ENCODE results near the gene TSPAN33. TPM values are rescaled to one million over a fixed set of nuclear protein-coding genes. Genes with fewer than 3 reads are reported as not detected.

Gene TSPAN33
- total and polyA plus RNA-seq, 4 donors = 16.4 to 24.8 (median 18.6) TPM

DNA sequence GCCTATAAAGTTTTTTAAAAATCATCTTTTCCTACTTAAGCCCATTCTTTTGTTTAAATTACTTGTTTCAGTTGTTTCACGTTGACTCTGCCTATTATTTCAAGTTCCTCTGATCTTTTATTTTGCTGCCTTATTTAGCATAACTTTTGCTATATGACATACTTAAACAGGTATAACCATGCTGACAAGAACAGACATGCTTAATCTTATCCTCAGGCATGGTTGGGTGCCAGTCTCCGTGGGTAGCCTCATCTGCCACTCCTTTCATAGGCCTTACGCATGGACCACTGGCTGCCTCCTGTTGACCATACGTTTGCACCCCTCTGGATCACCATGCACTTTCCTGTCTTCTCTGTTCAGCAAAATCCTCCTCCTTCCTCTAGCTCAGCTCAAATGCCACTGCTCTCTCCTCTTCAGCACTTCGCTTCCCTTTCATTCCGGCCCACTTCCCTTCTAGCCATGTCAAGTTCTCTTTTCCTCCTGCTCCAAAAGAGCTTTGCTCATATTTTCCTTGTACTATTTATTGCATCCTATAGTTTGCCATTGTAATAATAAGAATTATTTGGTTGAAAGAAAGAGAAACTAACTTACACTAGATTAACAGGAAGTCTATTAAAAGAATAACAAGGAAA lies 10.0 kb upstream of the TSPAN33 start:
- H3K9me3 ChIP-seq (ENCODE audit: control insufficient read depth, insufficient read depth, low read length) = peaks cover 2% of the 10 kb centered on the region
- H3K4me1 ChIP-seq (ENCODE audit: control insufficient read depth, insufficient read depth, low read length) = no peaks in the 10 kb centered on the region
- no peak for DNase-seq (ENCODE audit: low read depth in 4 of 6, low spot score in 6 of 6)
- H3K27me3 ChIP-seq (ENCODE audit: control insufficient read depth, insufficient read depth, low read length) = no peaks in the 10 kb centered on the region
- 78% methylated on average over 5 of the region's 6 CpGs for WGBS (ENCODE audit: insufficient coverage)
- H3K4me3 ChIP-seq (ENCODE audit: low read depth, low read length) = no peak overlapping the region
- no peak overlapping the region for H3K27ac ChIP-seq (ENCODE audit: low read depth, low read length)
- no peaks in the 10 kb centered on the region for H3K36me3 ChIP-seq (ENCODE audit: control insufficient read depth, insufficient read depth, low read length)

DNA sequence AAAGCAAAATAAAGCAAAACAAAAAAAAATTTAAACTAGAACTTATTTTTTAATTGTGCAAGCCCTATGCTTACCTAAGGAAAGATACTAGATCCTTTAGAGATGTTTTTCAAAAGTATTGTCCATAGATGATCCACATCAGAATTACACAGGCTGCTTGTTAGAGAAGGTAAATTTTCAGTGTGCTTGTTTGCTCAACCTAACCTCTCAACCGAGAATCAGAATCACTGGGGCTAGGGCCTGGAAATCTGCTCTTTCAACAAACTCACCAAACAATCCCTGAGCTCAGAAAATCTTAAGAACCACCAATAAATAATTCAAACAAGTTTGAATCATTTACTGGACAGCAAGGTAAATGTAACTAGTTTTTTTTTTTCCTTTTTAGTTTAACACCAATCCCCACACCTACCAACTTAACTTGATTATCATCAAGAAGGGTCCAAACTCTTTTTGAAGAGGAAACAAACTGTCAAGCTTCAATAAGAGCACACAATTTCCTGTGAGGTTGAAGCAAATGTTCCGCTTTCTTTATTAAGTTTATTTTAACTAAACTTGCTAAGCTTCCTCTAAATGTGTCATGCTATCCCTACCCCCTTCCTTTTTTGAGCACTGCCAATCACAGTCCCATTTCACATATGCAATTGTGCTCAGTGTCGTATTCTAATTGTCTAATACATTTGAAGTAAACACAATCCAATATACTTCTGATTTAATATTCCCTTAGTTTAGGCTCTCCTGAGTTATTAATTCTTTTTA lies 7.4 kb upstream of the TSPAN33 start:
- no peak overlapping the region for H3K4me3 ChIP-seq (ENCODE audit: low read depth, low read length)
- H3K27me3 ChIP-seq (ENCODE audit: control insufficient read depth, insufficient read depth, low read length) = no peaks in the 10 kb centered on the region
- no peak overlapping the region for H3K27ac ChIP-seq (ENCODE audit: low read depth, low read length)
- DNase-seq (ENCODE audit: low read depth in 4 of 6, low spot score in 6 of 6) = no peak
- H3K9me3 ChIP-seq (ENCODE audit: control insufficient read depth, insufficient read depth, low read length) = peaks cover 2% of the 10 kb centered on the region
- WGBS (ENCODE audit: insufficient coverage) = 100% methylated on average over 1 of the region's 3 CpGs
- H3K36me3 ChIP-seq (ENCODE audit: control insufficient read depth, insufficient read depth, low read length) = no peaks in the 10 kb centered on the region
- no peaks in the 10 kb centered on the region for H3K4me1 ChIP-seq (ENCODE audit: control insufficient read depth, insufficient read depth, low read length)

DNA sequence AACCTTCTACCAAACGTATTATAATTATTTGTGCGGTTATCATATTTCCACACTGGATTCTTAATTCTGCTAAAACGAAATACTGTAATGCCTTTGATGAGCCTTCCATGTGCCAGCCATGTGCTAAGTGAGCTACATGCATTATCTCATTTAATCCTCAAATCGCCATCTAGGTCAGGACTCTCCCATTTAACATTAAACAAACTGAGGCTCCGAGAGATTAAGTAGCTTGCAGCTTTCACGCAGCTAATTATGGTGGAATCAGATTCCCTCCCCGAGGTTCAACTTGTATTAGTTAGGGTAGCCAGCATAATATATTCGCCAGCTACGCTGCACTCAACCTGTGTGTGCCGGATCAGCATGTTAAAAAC lies 798 bp upstream of the TSPAN33 start:
- H3K36me3 ChIP-seq (ENCODE audit: control insufficient read depth, insufficient read depth, low read length) = no peaks in the 10 kb centered on the region
- peaks cover 16% of the 10 kb centered on the region for H3K4me1 ChIP-seq (ENCODE audit: control insufficient read depth, insufficient read depth, low read length)
- no peak overlapping the region for H3K27ac ChIP-seq (ENCODE audit: low read depth, low read length)
- peaks cover 18% of the 10 kb centered on the region for H3K27me3 ChIP-seq (ENCODE audit: control insufficient read depth, insufficient read depth, low read length)
- H3K4me3 ChIP-seq (ENCODE audit: low read depth, low read length) = peak overlapping the region; percentile 46
- H3K9me3 ChIP-seq (ENCODE audit: control insufficient read depth, insufficient read depth, low read length) = no peaks in the 10 kb centered on the region
- no peak for DNase-seq (ENCODE audit: low read depth in 4 of 6, low spot score in 6 of 6)
- 43% methylated on average over 6 of the region's 10 CpGs for WGBS (ENCODE audit: insufficient coverage)

DNA sequence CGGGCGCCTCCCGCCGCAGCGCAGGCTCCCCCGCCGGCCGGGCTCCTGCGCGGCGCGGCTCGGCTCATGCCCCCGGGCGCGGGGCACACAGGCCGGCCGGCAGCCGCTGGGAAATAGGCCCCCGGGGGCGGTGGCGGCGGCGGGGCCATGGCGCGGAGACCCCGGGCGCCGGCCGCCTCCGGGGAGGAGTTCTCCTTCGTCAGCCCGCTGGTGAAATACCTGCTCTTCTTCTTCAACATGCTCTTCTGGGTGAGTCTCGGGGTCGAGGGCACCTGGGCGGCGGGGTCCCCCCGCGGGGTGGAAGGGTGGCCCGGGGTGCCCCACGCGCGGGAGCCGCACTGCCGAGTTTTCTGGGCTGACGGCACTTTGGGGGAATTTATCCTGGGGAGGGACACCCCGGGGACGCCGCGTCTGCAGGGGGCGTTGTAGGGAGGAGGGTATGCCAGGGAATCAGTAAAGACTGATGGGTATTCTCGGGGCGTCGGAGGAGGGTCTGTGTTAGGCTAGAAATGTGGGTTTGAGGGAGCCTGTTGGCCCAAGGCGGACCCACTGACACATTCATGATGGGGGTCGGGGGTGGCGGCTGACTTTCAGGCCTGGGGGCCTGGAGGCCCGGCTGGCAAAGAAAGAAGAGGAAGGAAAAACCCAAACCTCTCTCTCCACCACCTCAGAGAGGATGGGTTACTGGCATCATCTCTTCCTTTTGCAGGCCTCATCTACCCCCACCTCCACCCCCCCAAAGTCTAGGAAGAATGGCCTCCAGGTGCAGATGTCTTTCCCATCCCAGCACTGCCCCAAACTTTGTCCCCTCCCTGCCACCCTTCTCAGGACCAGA lies 544 bp downstream of the TSPAN33 start:
- Histone ChIP-seq H3K27me3 (ENCODE audit: control insufficient read depth, insufficient read depth, low read length) (peaks cover 18% of the 10 kb centered on the region), H3K36me3 (ENCODE audit: control insufficient read depth, insufficient read depth, low read length) (no peaks in the 10 kb centered on the region), H3K9me3 (ENCODE audit: control insufficient read depth, insufficient read depth, low read length) (no peaks in the 10 kb centered on the region), H3K4me3 (ENCODE audit: low read depth, low read length) (peak overlapping the region; percentile 37), H3K4me1 (ENCODE audit: control insufficient read depth, insufficient read depth, low read length) (peaks cover 20% of the 10 kb centered on the region), H3K27ac (ENCODE audit: low read depth, low read length) (no peak overlapping the region)
- WGBS (ENCODE audit: insufficient coverage) = 1% methylated on average over 54 of the region's 58 CpGs
- DNase-seq (ENCODE audit: low read depth in 4 of 6, low spot score in 6 of 6) = peak in 1 of 6 donors; percentile 6

DNA sequence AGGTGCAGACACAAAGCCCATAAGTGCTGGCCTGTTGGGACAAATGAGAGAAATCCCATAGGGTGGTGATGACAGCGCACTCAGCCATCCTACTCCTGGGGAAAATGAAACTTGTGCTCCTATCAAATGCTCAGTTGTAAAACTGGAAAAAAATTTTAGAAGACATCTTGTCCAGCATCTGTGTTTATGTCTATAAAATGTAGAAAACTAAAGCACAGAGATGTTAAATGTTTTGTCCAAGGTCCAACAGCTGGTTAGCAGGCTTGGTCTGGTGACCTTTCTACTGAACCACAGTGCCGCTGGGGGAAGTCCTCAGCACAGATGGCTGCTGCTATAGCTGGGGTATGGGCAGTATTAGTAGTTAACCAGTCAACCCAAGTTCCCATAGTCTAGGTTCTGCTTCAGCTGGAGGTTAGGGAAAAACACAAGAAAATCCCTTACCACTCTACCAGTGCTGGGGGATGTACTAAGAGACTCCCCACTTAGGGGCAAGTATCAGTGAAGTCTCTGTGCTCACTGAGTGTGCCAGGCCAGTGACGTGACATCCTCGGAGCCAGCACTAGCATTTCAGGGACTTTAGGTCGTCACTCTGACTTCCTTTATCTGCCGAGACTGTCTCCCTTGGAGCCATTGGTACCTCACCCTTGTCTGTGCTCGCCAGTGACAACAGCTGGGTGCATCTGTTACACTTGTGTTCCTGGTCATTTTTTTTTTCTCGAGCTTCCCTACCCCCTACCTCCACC lies 1.9 kb downstream of the TSPAN33 start:
- H3K27me3 ChIP-seq (ENCODE audit: control insufficient read depth, insufficient read depth, low read length) = peaks cover 18% of the 10 kb centered on the region
- 81% methylated on average over 8 of the region's 8 CpGs for WGBS (ENCODE audit: insufficient coverage)
- H3K4me3 ChIP-seq (ENCODE audit: low read depth, low read length) = no peak overlapping the region

DNA sequence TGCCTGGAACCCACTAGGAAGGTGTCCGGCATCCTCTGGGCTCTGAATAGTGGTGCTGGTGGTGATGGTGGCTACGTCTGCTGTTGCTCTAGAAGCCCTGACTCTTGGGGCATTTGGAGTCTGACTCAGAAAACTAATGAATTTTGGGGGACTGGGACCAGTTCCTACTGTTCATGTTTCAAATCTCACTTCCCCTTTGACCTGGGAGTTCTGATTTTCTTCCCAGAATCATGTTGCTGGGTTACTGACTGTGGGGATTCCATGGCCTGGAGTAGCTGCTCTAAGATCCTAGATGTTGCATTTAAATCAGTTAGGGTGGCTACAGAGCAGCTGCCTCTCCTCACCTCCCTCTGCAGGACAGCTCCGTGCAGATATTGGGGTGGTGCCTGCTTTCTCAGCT lies 3.2 kb downstream of the TSPAN33 start:
- no peaks in the 10 kb centered on the region for H3K36me3 ChIP-seq (ENCODE audit: control insufficient read depth, insufficient read depth, low read length)
- WGBS (ENCODE audit: insufficient coverage) = 86% methylated on average over 3 of the region's 3 CpGs
- DNase-seq (ENCODE audit: low read depth in 4 of 6, low spot score in 6 of 6) = no peak
- H3K9me3 ChIP-seq (ENCODE audit: control insufficient read depth, insufficient read depth, low read length) = no peaks in the 10 kb centered on the region
- peaks cover 14% of the 10 kb centered on the region for H3K27me3 ChIP-seq (ENCODE audit: control insufficient read depth, insufficient read depth, low read length)
- H3K27ac ChIP-seq (ENCODE audit: low read depth, low read length) = no peak overlapping the region
- peaks cover 22% of the 10 kb centered on the region for H3K4me1 ChIP-seq (ENCODE audit: control insufficient read depth, insufficient read depth, low read length)
- H3K4me3 ChIP-seq (ENCODE audit: low read depth, low read length) = no peak overlapping the region

More for the DNA sequence above, 1.9 kb downstream of the TSPAN33 start:
- DNase-seq (ENCODE audit: low read depth in 4 of 6, low spot score in 6 of 6) = no peak
- no peaks in the 10 kb centered on the region for H3K36me3 ChIP-seq (ENCODE audit: control insufficient read depth, insufficient read depth, low read length)
- H3K27ac ChIP-seq (ENCODE audit: low read depth, low read length) = no peak overlapping the region
- peaks cover 22% of the 10 kb centered on the region for H3K4me1 ChIP-seq (ENCODE audit: control insufficient read depth, insufficient read depth, low read length)
- H3K9me3 ChIP-seq (ENCODE audit: control insufficient read depth, insufficient read depth, low read length) = no peaks in the 10 kb centered on the region

DNA sequence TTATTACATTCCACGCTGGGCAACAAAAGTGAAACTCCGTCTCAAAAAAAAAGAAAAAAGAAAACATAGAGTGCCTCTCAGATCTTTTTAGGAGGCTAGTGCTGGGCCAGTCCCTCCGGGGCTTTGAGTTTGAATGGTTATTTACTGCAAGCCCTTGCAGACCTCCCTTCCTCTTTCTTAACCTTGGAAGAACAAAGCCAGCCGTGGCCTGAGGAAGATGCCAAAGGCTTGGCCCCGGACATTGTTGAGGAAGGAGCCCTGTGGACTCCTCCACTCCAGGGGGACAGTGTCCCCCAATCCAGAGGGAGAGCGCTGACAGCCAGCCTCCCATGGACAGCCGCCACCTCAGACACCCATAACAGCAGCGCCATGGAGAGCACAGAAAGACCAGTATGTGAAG lies 5.0 kb downstream of the TSPAN33 start:
- no peak for DNase-seq (ENCODE audit: low read depth in 4 of 6, low spot score in 6 of 6)
- no peak overlapping the region for H3K4me3 ChIP-seq (ENCODE audit: low read depth, low read length)
- WGBS (ENCODE audit: insufficient coverage) = 70% methylated on average over 4 of the region's 8 CpGs
- H3K9me3 ChIP-seq (ENCODE audit: control insufficient read depth, insufficient read depth, low read length) = no peaks in the 10 kb centered on the region
- no peaks in the 10 kb centered on the region for H3K27me3 ChIP-seq (ENCODE audit: control insufficient read depth, insufficient read depth, low read length)
- H3K36me3 ChIP-seq (ENCODE audit: control insufficient read depth, insufficient read depth, low read length) = no peaks in the 10 kb centered on the region
- no peak overlapping the region for H3K27ac ChIP-seq (ENCODE audit: low read depth, low read length)
- peaks cover 17% of the 10 kb centered on the region for H3K4me1 ChIP-seq (ENCODE audit: control insufficient read depth, insufficient read depth, low read length)

DNA sequence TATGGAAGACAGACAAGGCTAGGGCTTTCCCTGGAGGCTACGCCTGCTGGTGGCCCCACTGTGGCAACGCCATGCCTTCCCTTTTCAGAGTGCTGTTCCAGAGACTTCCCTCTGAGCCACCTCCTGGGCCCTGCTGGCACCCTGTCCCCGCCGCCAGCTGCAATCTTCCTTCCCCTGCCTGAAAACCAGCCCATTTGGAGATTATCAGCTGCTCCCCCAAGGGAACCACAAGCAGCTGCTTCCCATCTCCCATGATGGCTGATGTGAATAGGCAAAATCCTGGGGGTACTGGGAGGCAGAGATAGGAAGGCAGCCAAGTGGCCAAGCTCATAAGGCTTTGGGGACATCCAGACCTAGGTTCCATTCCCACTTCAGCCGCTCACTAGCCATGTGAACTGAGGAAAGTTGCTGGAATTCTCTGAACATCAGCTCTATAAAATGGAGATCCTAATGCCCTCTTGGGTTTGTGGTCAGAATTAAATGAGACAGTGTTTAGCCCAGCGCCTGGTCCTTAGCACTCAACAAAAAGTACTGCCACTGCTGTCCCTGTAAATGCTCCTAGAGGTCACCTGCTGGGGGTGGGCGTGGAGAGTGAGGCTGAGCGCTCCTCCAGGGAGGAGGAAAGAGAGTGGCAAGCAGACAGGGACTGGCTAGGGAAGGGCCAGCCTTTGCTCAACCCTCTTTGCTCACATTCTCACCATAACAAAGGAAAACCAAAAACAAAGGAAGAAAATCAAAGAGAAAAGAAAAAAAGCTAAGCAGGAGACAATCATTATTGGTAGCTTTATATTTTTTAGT lies 5.9 kb downstream of the TSPAN33 start:
- Histone ChIP-seq H3K36me3 (ENCODE audit: control insufficient read depth, insufficient read depth, low read length) (no peaks in the 10 kb centered on the region), H3K4me1 (ENCODE audit: control insufficient read depth, insufficient read depth, low read length) (peaks cover 11% of the 10 kb centered on the region), H3K9me3 (ENCODE audit: control insufficient read depth, insufficient read depth, low read length) (no peaks in the 10 kb centered on the region), H3K27me3 (ENCODE audit: control insufficient read depth, insufficient read depth, low read length) (no peaks in the 10 kb centered on the region), H3K4me3 (ENCODE audit: low read depth, low read length) (no peak overlapping the region), H3K27ac (ENCODE audit: low read depth, low read length) (no peak overlapping the region)
- WGBS (ENCODE audit: insufficient coverage) = 75% methylated on average over 4 of the region's 8 CpGs
- peak in 1 of 6 donors; percentile 25 for DNase-seq (ENCODE audit: low read depth in 4 of 6, low spot score in 6 of 6)

DNA sequence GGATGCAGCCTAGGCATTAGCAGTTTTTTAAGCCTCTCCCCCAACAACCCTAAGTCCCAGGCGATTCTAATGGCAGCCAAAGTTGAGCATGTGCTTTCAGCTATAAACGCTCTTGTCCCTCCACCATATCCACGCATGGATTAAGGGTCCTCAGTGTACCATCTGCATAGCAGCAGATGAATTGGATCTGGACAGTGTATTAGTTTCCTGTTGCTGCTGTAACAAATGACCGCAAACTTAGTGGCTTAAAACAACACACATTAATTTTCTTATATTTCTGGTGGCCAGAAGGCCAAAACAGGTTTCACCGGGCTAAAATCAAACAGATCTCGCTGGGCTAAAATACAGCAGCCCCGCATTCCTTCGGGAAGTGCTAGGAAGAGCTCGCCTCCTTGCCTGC lies 13.1 kb downstream of the TSPAN33 start:
- H3K9me3 ChIP-seq (ENCODE audit: control insufficient read depth, insufficient read depth, low read length) = peaks cover 3% of the 10 kb centered on the region
- peaks cover 15% of the 10 kb centered on the region for H3K4me1 ChIP-seq (ENCODE audit: control insufficient read depth, insufficient read depth, low read length)
- DNase-seq (ENCODE audit: low read depth in 4 of 6, low spot score in 6 of 6) = no peak
- H3K27me3 ChIP-seq (ENCODE audit: control insufficient read depth, insufficient read depth, low read length) = no peaks in the 10 kb centered on the region
- WGBS (ENCODE audit: insufficient coverage) = 96% methylated on average over 6 of the region's 9 CpGs
- H3K27ac ChIP-seq (ENCODE audit: low read depth, low read length) = no peak overlapping the region
- peaks cover 6% of the 10 kb centered on the region for H3K36me3 ChIP-seq (ENCODE audit: control insufficient read depth, insufficient read depth, low read length)
- H3K4me3 ChIP-seq (ENCODE audit: low read depth, low read length) = no peak overlapping the region

Data from spinal cord (tissue), 10 donors.